ENCODE data around the gene TTC28.

TTC28 gene

GRCh38 chr22:28440592-28441390, 238.8 kb downstream of the TTC28 start:
- TF ChIP-seq ZNF274 (IDR thresholded peaks at IDR 0.05; ENCODE audit: low read depth, low read length) = no peak
- no peak overlapping the region for H3K4me3 ChIP-seq (ENCODE audit: low read length)

- H3K4me3 ChIP-seq (ENCODE audit: low read length) = no peak overlapping the region
- no peak for TF ChIP-seq ZNF274 (IDR thresholded peaks at IDR 0.05; ENCODE audit: low read depth, low read length)
These were observed 241.4 kb downstream of the TTC28 start for GRCh38 chr22:28438183-28438768.

- no peak overlapping the region for H3K4me3 ChIP-seq (ENCODE audit: low read length)
- no peak for TF ChIP-seq ZNF274 (IDR thresholded peaks at IDR 0.05; ENCODE audit: low read depth, low read length)
These were observed 243.7 kb downstream of the TTC28 start for GRCh38 chr22:28435982-28436381.

- no peak for TF ChIP-seq ZNF274 (IDR thresholded peaks at IDR 0.05; ENCODE audit: low read depth, low read length)
- H3K4me3 ChIP-seq (ENCODE audit: low read length) = no peak overlapping the region
These were observed 244.4 kb downstream of the TTC28 start for GRCh38 chr22:28435140-28435768.

DNA sequence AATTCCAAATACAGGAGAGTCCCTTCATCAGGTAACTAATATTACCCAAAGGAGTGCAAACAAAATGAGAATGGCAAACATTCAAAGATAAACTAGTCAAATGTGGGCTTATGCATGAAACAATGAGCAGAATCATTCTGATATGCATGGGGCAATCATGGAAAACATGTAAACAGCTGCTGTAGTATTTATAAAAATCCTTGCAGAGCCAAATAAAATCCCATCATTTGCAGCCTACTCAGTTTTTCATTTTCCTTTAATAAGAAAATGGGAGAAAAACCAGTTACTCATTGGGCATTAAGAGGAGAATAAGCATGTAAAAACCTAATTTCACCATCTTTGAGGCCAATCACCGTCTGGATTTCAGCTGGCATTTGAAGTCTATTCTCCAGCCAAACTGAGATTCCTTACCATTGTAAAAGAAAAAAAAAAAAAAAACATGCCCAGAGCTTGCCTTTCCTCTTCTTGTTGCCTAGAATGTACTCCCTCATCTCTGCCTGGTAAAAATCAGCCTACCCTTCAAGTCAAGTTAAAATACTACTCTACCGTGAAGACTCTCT, 249.1 kb downstream of the TTC28 start:
- no peak for TF ChIP-seq ZNF274 (IDR thresholded peaks at IDR 0.05; ENCODE audit: low read depth, low read length)
- no peak overlapping the region for H3K4me3 ChIP-seq (ENCODE audit: low read length)

DNA sequence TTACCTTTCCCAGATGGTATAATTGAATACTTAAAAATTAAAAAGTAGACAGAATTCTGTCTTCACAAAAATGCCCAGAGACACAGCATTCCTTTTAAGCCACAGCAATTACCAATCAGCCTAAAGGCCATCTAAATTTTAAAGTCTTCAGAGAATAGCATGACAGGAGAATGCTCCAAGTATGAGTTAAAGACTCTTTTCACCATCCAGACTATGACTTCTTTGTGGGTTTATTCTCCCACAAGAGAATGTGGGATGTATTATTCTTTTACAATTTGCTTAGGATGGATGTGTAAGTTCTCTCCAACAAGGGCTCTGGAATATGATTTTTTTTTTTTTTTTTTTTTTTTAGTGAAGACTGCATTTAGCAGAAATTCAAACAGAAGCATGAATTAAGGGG, 249.9 kb downstream of the TTC28 start:
- no peak overlapping the region for H3K4me3 ChIP-seq (ENCODE audit: low read length)
- no peak for TF ChIP-seq ZNF274 (IDR thresholded peaks at IDR 0.05; ENCODE audit: low read depth, low read length)

GRCh38 chr22:28428271-28428670, 251.4 kb downstream of the TTC28 start:
- TF ChIP-seq ZNF274 (IDR thresholded peaks at IDR 0.05; ENCODE audit: low read depth, low read length) = no peak

GRCh38 chr22:28426346-28427132, 253.1 kb downstream of the TTC28 start:
- H3K4me3 ChIP-seq (ENCODE audit: low read length) = no peak overlapping the region
- no peak for TF ChIP-seq ZNF274 (IDR thresholded peaks at IDR 0.05; ENCODE audit: low read depth, low read length)

More at GRCh38 chr22:28428271-28428670, 251.4 kb downstream of the TTC28 start:
- H3K4me3 ChIP-seq (ENCODE audit: low read length) = no peak overlapping the region

DNA sequence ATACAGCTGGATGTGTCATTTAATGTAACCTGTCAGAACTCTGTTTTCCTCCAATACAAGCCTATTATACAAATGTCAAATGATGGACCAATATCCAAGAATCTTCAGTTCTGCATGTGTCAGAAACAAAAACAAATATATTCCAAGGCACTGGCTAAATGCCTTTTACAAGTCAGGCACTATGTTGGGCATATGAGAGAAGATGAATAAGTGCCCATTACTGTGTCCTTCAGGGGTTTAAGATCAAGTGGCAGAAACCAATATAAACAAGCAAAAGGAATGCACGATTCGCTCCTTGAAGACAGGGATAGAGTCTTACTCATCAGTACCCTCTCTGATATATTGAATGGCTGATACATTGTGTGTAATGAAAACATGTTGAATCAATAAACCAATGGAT, 254.4 kb downstream of the TTC28 start:
- no peak overlapping the region for H3K4me3 ChIP-seq (ENCODE audit: low read length)
- no peak for TF ChIP-seq ZNF274 (IDR thresholded peaks at IDR 0.05; ENCODE audit: low read depth, low read length)

DNA sequence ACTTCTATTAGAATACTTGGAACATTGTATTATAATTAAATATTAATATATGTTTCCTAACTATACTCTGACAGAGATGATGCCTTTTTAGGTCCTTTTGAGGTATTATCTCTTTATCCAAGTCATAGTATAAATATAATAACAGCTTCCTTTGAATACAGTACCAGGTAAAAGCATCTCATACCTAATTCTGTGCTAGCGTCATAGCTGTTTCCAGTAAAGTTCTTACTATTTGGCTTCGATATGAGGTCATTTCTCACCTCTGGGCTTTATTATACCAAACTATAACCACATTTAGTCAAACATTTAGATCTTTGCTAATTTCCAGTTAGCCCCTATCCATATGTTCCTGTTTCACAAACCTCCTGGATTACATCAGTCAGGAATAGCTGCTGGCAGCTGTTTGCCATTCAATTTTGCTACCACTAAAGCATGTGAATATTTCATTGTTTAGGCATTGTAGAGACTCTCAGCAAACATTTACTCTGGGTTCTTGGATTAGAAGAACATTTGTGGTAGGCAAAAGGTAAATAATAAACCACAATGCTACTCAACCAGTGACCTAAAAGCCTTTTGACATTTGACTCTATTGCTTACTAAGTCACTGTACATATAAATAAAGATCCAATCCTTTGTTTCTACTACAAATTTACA, 255.1 kb downstream of the TTC28 start:
- H3K4me3 ChIP-seq (ENCODE audit: low read length) = no peak overlapping the region
- TF ChIP-seq ZNF274 (IDR thresholded peaks at IDR 0.05; ENCODE audit: low read depth, low read length) = no peak

GRCh38 chr22:28419919-28420318, 259.7 kb downstream of the TTC28 start:
- no peak for TF ChIP-seq ZNF274 (IDR thresholded peaks at IDR 0.05; ENCODE audit: low read depth, low read length)
- H3K4me3 ChIP-seq (ENCODE audit: low read length) = no peak overlapping the region

GRCh38 chr22:28418008-28418407, 261.6 kb downstream of the TTC28 start:
- H3K4me3 ChIP-seq (ENCODE audit: low read length) = no peak overlapping the region
- no peak for TF ChIP-seq ZNF274 (IDR thresholded peaks at IDR 0.05; ENCODE audit: low read depth, low read length)

DNA sequence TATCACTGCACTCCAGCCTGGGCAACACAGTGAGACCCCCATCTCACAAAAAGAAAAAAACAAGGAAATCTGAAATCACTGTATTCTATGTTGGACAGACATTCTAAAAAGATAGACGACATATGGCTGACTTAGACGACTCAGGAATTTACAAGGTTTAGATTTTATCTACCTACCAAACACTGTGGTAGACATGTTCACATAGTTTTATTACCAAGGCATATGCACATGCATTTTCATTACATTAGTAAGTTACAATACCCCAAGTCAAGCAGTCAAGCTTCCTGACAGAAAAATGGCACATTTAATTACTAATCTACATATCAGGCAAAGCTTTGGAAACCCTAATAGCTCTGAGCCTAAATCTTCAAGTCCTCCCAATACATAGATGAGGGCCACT, 262.2 kb downstream of the TTC28 start:
- no peak overlapping the region for H3K4me3 ChIP-seq (ENCODE audit: low read length)
- no peak for TF ChIP-seq ZNF274 (IDR thresholded peaks at IDR 0.05; ENCODE audit: low read depth, low read length)
